Measurements from ENCODE around the gene TLE3.

GRCh38 chr15:70142072-70142321 lies 44.3 kb upstream of the TLE3 start:
- no peak for TF ChIP-seq CSDC2 (CRISPR knock-in tag; IDR thresholded peaks at IDR 0.05)
- no peak for TF ChIP-seq BACH2 (CRISPR knock-in tag; IDR thresholded peaks at IDR 0.05; ENCODE audit: borderline replicate concordance)
- no peak for TF ChIP-seq TOX (CRISPR knock-in tag; IDR thresholded peaks at IDR 0.05; ENCODE audit: borderline replicate concordance)
- TF ChIP-seq ZFP30 (CRISPR knock-in tag; IDR thresholded peaks at IDR 0.05): no peak
- no peak for TF ChIP-seq TCF4 (CRISPR knock-in tag; IDR thresholded peaks at IDR 0.05; ENCODE audit: borderline replicate concordance)
- no peak for TF ChIP-seq ARNTL (CRISPR knock-in tag; IDR thresholded peaks at IDR 0.05; ENCODE audit: borderline replicate concordance, low read depth)
- no peak for TF ChIP-seq ISL1 (CRISPR knock-in tag; IDR thresholded peaks at IDR 0.05)
- no peak for TF ChIP-seq TSHZ2 (CRISPR knock-in tag; IDR thresholded peaks at IDR 0.05)

Data from SK-N-SH treated with all-trans-retinoic acid at 6 μM for 48 hours (cell line).